Measurements from ENCODE around the gene NR5A1.

The NR5A1 gene

GRCh38 chr9:124518116-124518515 lies 10.9 kb upstream of the NR5A1 start:
- Histone ChIP-seq H3K9me2 (replicated peaks; ENCODE audit: insufficient read depth, low read length) (no peaks in the 10 kb centered on the region), H3K4me3 (ENCODE audit: insufficient read depth, low read length, poor library complexity, severe bottlenecking) (no peak overlapping the region), H3K79me2 (ENCODE audit: insufficient read depth, low read length) (no peaks in the 10 kb centered on the region)

GRCh38 chr9:124517600-124517999 lies 10.4 kb upstream of the NR5A1 start:
- H3K4me2 ChIP-seq (ENCODE audit: low read depth, low read length, poor library complexity, severe bottlenecking) = no peak overlapping the region
- H3K27me3 ChIP-seq (ENCODE audit: low read length) = no peaks in the 10 kb centered on the region
- TF ChIP-seq EZH2phosphoT487 (conservative IDR thresholded peaks at IDR 0.05; ENCODE audit: low read length) (no peak), CTCF (IDR thresholded peaks at IDR 0.05; ENCODE audit: insufficient read depth, low read length, poor library complexity, severe bottlenecking) (no peak)
- H3K79me2 ChIP-seq (ENCODE audit: insufficient read depth, low read length) = no peaks in the 10 kb centered on the region
- no peak overlapping the region for H3K9ac ChIP-seq (ENCODE audit: low read length)
- H3K27ac ChIP-seq (ENCODE audit: low read depth, low read length) = no peak overlapping the region
- no peaks in the 10 kb centered on the region for H3K9me2 ChIP-seq (replicated peaks; ENCODE audit: insufficient read depth, low read length)
- H2AFZ ChIP-seq (ENCODE audit: low read depth, low read length, severe bottlenecking) = no peak overlapping the region
- no peaks in the 10 kb centered on the region for H3F3A ChIP-seq (ENCODE audit: insufficient read depth)
- H3K36me3 ChIP-seq (ENCODE audit: low read length) = no peaks in the 10 kb centered on the region
- no peaks in the 10 kb centered on the region for H3K9me3 ChIP-seq (ENCODE audit: insufficient read depth, low read length)
- H4K20me1 ChIP-seq (ENCODE audit: low read depth, low read length) = no peaks in the 10 kb centered on the region
- no peak overlapping the region for H3K4me3 ChIP-seq (ENCODE audit: insufficient read depth, low read length, poor library complexity, severe bottlenecking)

More at GRCh38 chr9:124518116-124518515, 10.9 kb upstream of the NR5A1 start:
- H3K27ac ChIP-seq (ENCODE audit: low read depth, low read length) = no peak overlapping the region
- H3K9ac ChIP-seq (ENCODE audit: low read length) = no peak overlapping the region
- H3K9me3 ChIP-seq (ENCODE audit: insufficient read depth, low read length) = no peaks in the 10 kb centered on the region
- H2AFZ ChIP-seq (ENCODE audit: low read depth, low read length, severe bottlenecking) = no peak overlapping the region
- H4K20me1 ChIP-seq (ENCODE audit: low read depth, low read length) = no peaks in the 10 kb centered on the region
- H3F3A ChIP-seq (ENCODE audit: insufficient read depth) = no peaks in the 10 kb centered on the region
- no peaks in the 10 kb centered on the region for H3K27me3 ChIP-seq (ENCODE audit: low read length)
- H3K36me3 ChIP-seq (ENCODE audit: low read length) = no peaks in the 10 kb centered on the region
- TF ChIP-seq CTCF (IDR thresholded peaks at IDR 0.05; ENCODE audit: insufficient read depth, low read length, poor library complexity, severe bottlenecking) (no peak), EZH2phosphoT487 (conservative IDR thresholded peaks at IDR 0.05; ENCODE audit: low read length) (no peak)
- no peak overlapping the region for H3K4me2 ChIP-seq (ENCODE audit: low read depth, low read length, poor library complexity, severe bottlenecking)

- no peak overlapping the region for H3K4me3 ChIP-seq (ENCODE audit: insufficient read depth, low read length, poor library complexity, severe bottlenecking)
- no peaks in the 10 kb centered on the region for H3K79me2 ChIP-seq (ENCODE audit: insufficient read depth, low read length)
- H2AFZ ChIP-seq (ENCODE audit: low read depth, low read length, severe bottlenecking) = no peak overlapping the region
- H3F3A ChIP-seq (ENCODE audit: insufficient read depth) = no peaks in the 10 kb centered on the region
- no peaks in the 10 kb centered on the region for H3K36me3 ChIP-seq (ENCODE audit: low read length)
- no peak overlapping the region for H3K27ac ChIP-seq (ENCODE audit: low read depth, low read length)
- H3K9me2 ChIP-seq (replicated peaks; ENCODE audit: insufficient read depth, low read length) = no peaks in the 10 kb centered on the region
- H4K20me1 ChIP-seq (ENCODE audit: low read depth, low read length) = no peaks in the 10 kb centered on the region
- no peaks in the 10 kb centered on the region for H3K27me3 ChIP-seq (ENCODE audit: low read length)
- no peak overlapping the region for H3K4me2 ChIP-seq (ENCODE audit: low read depth, low read length, poor library complexity, severe bottlenecking)
- no peaks in the 10 kb centered on the region for H3K9me3 ChIP-seq (ENCODE audit: insufficient read depth, low read length)
- no peak overlapping the region for H3K9ac ChIP-seq (ENCODE audit: low read length)
- TF ChIP-seq CTCF (IDR thresholded peaks at IDR 0.05; ENCODE audit: insufficient read depth, low read length, poor library complexity, severe bottlenecking) = no peak
- TF ChIP-seq EZH2phosphoT487 (conservative IDR thresholded peaks at IDR 0.05; ENCODE audit: low read length) = no peak
Observed at GRCh38 chr9:124514874-124515273, 7.7 kb upstream of the NR5A1 start.
